GM12878 (cell line): ENCODE data around the gene NFIL3. TPM values are rescaled to one million over a fixed set of nuclear protein-coding genes. Genes with fewer than 3 reads are reported as not detected.
A peak's percentile ranks its signal among the peaks of the same experiment; 100 is the strongest.

Experiments used
- ATAC-seq: fragments of 200-7000 bp; cut with Tn5 transposase; 3 replicates; pipeline ENCODE4 v1.9.1; 2020; ENCODE audit warnings: mild to moderate bottlenecking, moderate library complexity
- BruUV-seq: library from RNA; stranded (reverse); fragments of 400-500 nt; replicated peaks from 2 replicates; lab custom pipeline; 2021; lab: Mats Ljungman, UMichigan
- CTCF ChIA-PET: fragments of 300-600 bp; sonication (Branson Sonifier 250); formaldehyde crosslinking; extraction: SDS; loops from one replicate; lab custom pipeline; 2021; ENCODE audit warnings: inconsistent platforms; lab: Yijun Ruan, JAX
- POLR2A ChIA-PET: fragments of 350-600 bp; formaldehyde crosslinking; extraction: SDS; loops from one replicate; lab custom pipeline; 2021; ENCODE audit warnings: inconsistent platforms; lab: Charles Lee
- RAD21 ChIA-PET: fragments of 300-600 bp; sonication (Branson Sonifier 250); formaldehyde crosslinking; loops from one replicate; lab custom pipeline; 2023; ENCODE audit warnings: antibody characterized with exemption; ENCODE audit not compliant: unreplicated experiment; lab: Charles Lee
- SMC1A ChIA-PET: fragments of 300-600 bp; sonication (Branson Sonifier 250); formaldehyde crosslinking; loops from one replicate; lab custom pipeline; 2023; ENCODE audit not compliant: unreplicated experiment, uncharacterized antibody; lab: Charles Lee
- DNase-seq: peaks from one replicate; pipeline ENCODE4 v3.0.0-alpha.2; 2011; ENCODE audit warnings: low read depth, low spot score
- FAIRE-seq: peaks from 3 replicates; lab custom pipeline; 2011; peaks lifted over from hg19 to GRCh38; lab: Jason Lieb, UNC
- H2AFZ ChIP-seq: 2 replicates; pipeline ENCODE4 v1.6.0; 2011; ENCODE audit warnings: low read depth, low read length, control low read depth; ENCODE audit not compliant: control insufficient read depth
- H3K27ac ChIP-seq: 2 replicates; pipeline ENCODE4 v1.5.1; 2011; ENCODE audit warnings: control low read depth; ENCODE audit not compliant: control insufficient read depth, insufficient read depth
- H3K27me3 ChIP-seq, 2 experiments: replicated peaks in 1 of 2; 2 replicates each; pipeline versions ENCODE4 v1.6.0 to v1.6.1; 2011; ENCODE audit warnings: low read length in 1 of 2; ENCODE audit not compliant: control insufficient read depth in 2 of 2, insufficient read depth in 2 of 2
- H3K36me3 ChIP-seq, 2 experiments: 2 replicates each; pipeline ENCODE4 v1.5.1; 2011; ENCODE audit warnings: low read length in 1 of 2; ENCODE audit not compliant: control insufficient read depth in 2 of 2, insufficient read depth in 2 of 2
- H3K4me1 ChIP-seq: 2 replicates; pipeline ENCODE4 v1.6.1; 2011; ENCODE audit warnings: mild to moderate bottlenecking, low read length, moderate library complexity, mixed read lengths; ENCODE audit not compliant: control insufficient read depth, insufficient read depth
- H3K4me2 ChIP-seq: 2 replicates; pipeline ENCODE4 v1.6.0; 2011; ENCODE audit warnings: control low read depth; ENCODE audit not compliant: control insufficient read depth, insufficient read depth
- H3K4me3 ChIP-seq: fragments of 200-600 bp; sonication (generic); 2 replicates; pipeline ENCODE4 v1.5.1; 2016
- H3K79me2 ChIP-seq: 2 replicates; pipeline ENCODE4 v1.6.0; 2011; ENCODE audit warnings: low read length; ENCODE audit not compliant: control insufficient read depth, insufficient read depth
- H3K9ac ChIP-seq: 2 replicates; pipeline ENCODE4 v1.8.0; 2011; ENCODE audit warnings: low read length, control low read depth, mixed read lengths; ENCODE audit not compliant: control insufficient read depth, insufficient read depth
- H3K9me3 ChIP-seq: replicated peaks from 3 replicates; pipeline ENCODE4 v1.5.1; 2011; ENCODE audit warnings: mild to moderate bottlenecking, low read length; ENCODE audit not compliant: control insufficient read depth, insufficient read depth
- H4K20me1 ChIP-seq: 2 replicates; pipeline ENCODE4 v1.6.0; 2011; ENCODE audit not compliant: control insufficient read depth, insufficient read depth
- BMI1 ChIP-seq: fragments of 450-650 bp; IDR thresholded peaks from 2 replicates; pipeline ENCODE4 v1.6.1; 2016; ENCODE audit warnings: mild to moderate bottlenecking, moderate library complexity, borderline replicate concordance
- EZH2 ChIP-seq: IDR thresholded peaks from 2 replicates; pipeline ENCODE4 v1.6.1; 2012; ENCODE audit warnings: low read depth, mild to moderate bottlenecking, control low read depth, inconsistent platforms, low read length, borderline replicate concordance; ENCODE audit not compliant: control insufficient read depth
- MYB ChIP-seq: fragments of 150-350 bp; IDR thresholded peaks from 2 replicates; pipeline ENCODE4 v1.6.1; 2014; ENCODE audit warnings: mild to moderate bottlenecking, low read depth, low read length, borderline replicate concordance
- SKIL ChIP-seq: fragments of 450-650 bp; IDR thresholded peaks from 2 replicates; pipeline ENCODE4 v1.6.1; 2017; ENCODE audit warnings: mild to moderate bottlenecking, low read depth, inconsistent platforms; ENCODE audit not compliant: poor library complexity, severe bottlenecking
- WGBS: methylation state at CpG from one replicate; pipeline ENCODE4 v1.1.6; 2016; ENCODE audit warnings: low lambda C conversion rate; ENCODE audit not compliant: insufficient replicate concordance, insufficient coverage; ENCODE audit errors: missing lambda C conversion rate; 5-methylcytosine and 5-hydroxymethylcytosine counted together
- in situ Hi-C: fragments of 300-500 bp; cut with MboI; formaldehyde crosslinking; loops from 9 replicates; pipeline ENCODE4 v1.14.3; 2018; ENCODE audit warnings: mixed read lengths
- intact Hi-C: fragments of 100-400 bp; cut with micrococcal nuclease; formaldehyde crosslinking; loops from one replicate; pipeline ENCODE4 v1.14.2; 2022; ENCODE audit not compliant: unreplicated experiment
- polyA plus RNA-seq, 11 experiments: library from polyadenylated mRNA; depleted of rRNA in 4 of 11; unstranded in 6 of 11; stranded (reverse) in 5 of 11; fragments of >200 nt; fragmentation: Nextera tagmentation in 4 of 11; fragmentation: Illumina TruSeq in 1 of 11; extraction: Ambion mirVana in 4 of 11; extraction: Trizol in 1 of 11; gene quantifications; 1 replicate in 1 of 11; 2 replicates in 10 of 11; pipeline versions ENCODE4 v1.2.1 to v1.2.3, GENCODE V29; 2011 to 2016; ENCODE audit warnings: inconsistent platforms in 2 of 11, missing spikeins in 2 of 11, low read depth in 1 of 11
- total RNA-seq, 4 experiments: library from RNA; depleted of rRNA in 3 of 4; stranded (reverse); fragments of >200 nt in 3 of 4; fragmentation: Illumina TruSeq in 1 of 4; extraction: Trizol in 1 of 4; gene quantifications; 2 replicates each; pipeline versions ENCODE4 v1.2.1 to v1.2.3, GENCODE V29; 2013 to 2021
- TF ChIP-seq, protein P1 (sequence below): fragments of 150-350 bp; IDR thresholded peaks from 2 replicates; pipeline ENCODE4 v1.6.1; 2016; ENCODE audit warnings: low read depth, low read length

The NFIL3 gene
- total and polyA plus RNA-seq, 10 of the 15 experiments (the other 5 are each of a cell fraction or from before 2014, with no cell fraction given) = 0.18 to 1.0 (median 0.36) TPM; not detected in 3

GRCh38 chr9:91421971-91422757, 1.5 kb downstream of the NFIL3 start:
- no peak for TF ChIP-seq MYB
- TF ChIP-seq SKIL = no peak
- TF ChIP-seq BMI1 = 0 out of 2 replicates have a peak, but pooled peaks have one; percentile 23
- TF ChIP-seq, protein P1, sequence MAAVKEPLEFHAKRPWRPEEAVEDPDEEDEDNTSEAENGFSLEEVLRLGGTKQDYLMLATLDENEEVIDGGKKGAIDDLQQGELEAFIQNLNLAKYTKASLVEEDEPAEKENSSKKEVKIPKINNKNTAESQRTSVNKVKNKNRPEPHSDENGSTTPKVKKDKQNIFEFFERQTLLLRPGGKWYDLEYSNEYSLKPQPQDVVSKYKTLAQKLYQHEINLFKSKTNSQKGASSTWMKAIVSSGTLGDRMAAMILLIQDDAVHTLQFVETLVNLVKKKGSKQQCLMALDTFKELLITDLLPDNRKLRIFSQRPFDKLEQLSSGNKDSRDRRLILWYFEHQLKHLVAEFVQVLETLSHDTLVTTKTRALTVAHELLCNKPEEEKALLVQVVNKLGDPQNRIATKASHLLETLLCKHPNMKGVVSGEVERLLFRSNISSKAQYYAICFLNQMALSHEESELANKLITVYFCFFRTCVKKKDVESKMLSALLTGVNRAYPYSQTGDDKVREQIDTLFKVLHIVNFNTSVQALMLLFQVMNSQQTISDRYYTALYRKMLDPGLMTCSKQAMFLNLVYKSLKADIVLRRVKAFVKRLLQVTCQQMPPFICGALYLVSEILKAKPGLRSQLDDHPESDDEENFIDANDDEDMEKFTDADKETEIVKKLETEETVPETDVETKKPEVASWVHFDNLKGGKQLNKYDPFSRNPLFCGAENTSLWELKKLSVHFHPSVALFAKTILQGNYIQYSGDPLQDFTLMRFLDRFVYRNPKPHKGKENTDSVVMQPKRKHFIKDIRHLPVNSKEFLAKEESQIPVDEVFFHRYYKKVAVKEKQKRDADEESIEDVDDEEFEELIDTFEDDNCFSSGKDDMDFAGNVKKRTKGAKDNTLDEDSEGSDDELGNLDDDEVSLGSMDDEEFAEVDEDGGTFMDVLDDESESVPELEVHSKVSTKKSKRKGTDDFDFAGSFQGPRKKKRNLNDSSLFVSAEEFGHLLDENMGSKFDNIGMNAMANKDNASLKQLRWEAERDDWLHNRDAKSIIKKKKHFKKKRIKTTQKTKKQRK = no peak
- 0 out of 2 replicates have a peak, but pooled peaks have one; percentile 71 for TF ChIP-seq EZH2
- Histone ChIP-seq H3K36me3 (no peaks in the 10 kb centered on the region), H3K9ac (no peak overlapping the region), H3K79me2 (no peaks in the 10 kb centered on the region), H3K4me3 (peak overlapping the region; percentile 92; the same call in 1 of the 2 replicates), H3K27ac (no peak overlapping the region), H4K20me1 (no peaks in the 10 kb centered on the region; the same call in 1 of the 2 replicates), H2AFZ (no peak overlapping the region), H3K9me3 (no peaks in the 10 kb centered on the region), H3K27me3 (peaks cover 12 to 24% of the 10 kb centered on the region in 2 experiments), H3K4me1 (peaks cover 6% of the 10 kb centered on the region), H3K4me2 (peak overlapping the region; percentile 95)
- in situ Hi-C loops = no loop called here
- SMC1A ChIA-PET = no interaction called here
- intact Hi-C loops = loop anchor here (5.0 to 10.0 kb wide), 3 partner anchors 65 to 253 kb away; no protein-coding TSS in a partner anchor
- POLR2A ChIA-PET = no interaction called here
- WGBS = 23% methylated on average over 16 of the region's 16 CpGs
- CTCF ChIA-PET = interaction anchor here (0.6 to 8.8 kb wide), 2 partner anchors 507 to 1679 kb away, joined by 3 to 115 read pairs; no protein-coding TSS in a partner anchor
- no peak for FAIRE-seq
- no peak for DNase-seq
- RAD21 ChIA-PET = interaction anchor here (0.9 kb wide), 2 partner anchors 214 to 507 kb away, joined by 3 read pairs; no protein-coding TSS in a partner anchor
- BruUV-seq = no TSS peak
- no peak for ATAC-seq
